GM18867 (cell line): Measurements from ENCODE around the gene ANKRD18B.
"Not testable (repeated sequence)": the region's sequence is repeated elsewhere in the genome, so short reads cannot be mapped to it uniquely, and the experiment has no call there.

Experiments
- ATAC-seq: cut with Tn5 transposase; IDR thresholded peaks from one replicate; pipeline ENCODE4 v1.9.1; 2021; ENCODE audit warnings: mild to moderate bottlenecking, moderate library complexity; ENCODE audit not compliant: unreplicated experiment

ANKRD18B gene

GRCh38 chr9:33604249-33604648 is 80.2 kb downstream of the ANKRD18B start:
- ATAC-seq, result not testable (repeated sequence)

GRCh38 chr9:33604936-33605335 is 80.9 kb downstream of the ANKRD18B start:
- ATAC-seq, result not testable (repeated sequence)

GRCh38 chr9:33611358-33611757 is 87.3 kb downstream of the ANKRD18B start:
- ATAC-seq, result no peak

- not testable (repeated sequence) for ATAC-seq
Measured at GRCh38 chr9:33612410-33612809, 88.4 kb downstream of the ANKRD18B start.

- ATAC-seq, result no peak
Measured at GRCh38 chr9:33614001-33614687, 90.1 kb downstream of the ANKRD18B start.

- not testable (repeated sequence) for ATAC-seq
Measured at GRCh38 chr9:33618370-33618769, 94.3 kb downstream of the ANKRD18B start.

- no peak for ATAC-seq
Measured at GRCh38 chr9:33619666-33620404, 95.8 kb downstream of the ANKRD18B start.

- ATAC-seq, result no peak
Measured at GRCh38 chr9:33620738-33621439, 96.8 kb downstream of the ANKRD18B start.
